ENCODE results near the gene DUOX1.

GRCh38 chr15:45149060-45149459, 19.3 kb downstream of the DUOX1 start:
- no peak for TF ChIP-seq CTCF (IDR thresholded peaks at IDR 0.05)
- no peak for TF ChIP-seq POLR2A (IDR thresholded peaks at IDR 0.05)

All from adrenal gland (tissue), 5 donors.